GM18517 (cell line): Measurements from ENCODE around the gene IDE.
A peak's percentile ranks its signal among the peaks of the same experiment; 100 is the strongest.
"Not testable (repeated sequence)": the region's sequence is repeated elsewhere in the genome, so short reads cannot be mapped to it uniquely, and the experiment has no call there.

Experiments
- ATAC-seq: cut with Tn5 transposase; IDR thresholded peaks from one replicate; pipeline ENCODE4 v1.9.1; 2021; ENCODE audit warnings: mild to moderate bottlenecking, moderate library complexity; ENCODE audit not compliant: unreplicated experiment

IDE gene

DNA sequence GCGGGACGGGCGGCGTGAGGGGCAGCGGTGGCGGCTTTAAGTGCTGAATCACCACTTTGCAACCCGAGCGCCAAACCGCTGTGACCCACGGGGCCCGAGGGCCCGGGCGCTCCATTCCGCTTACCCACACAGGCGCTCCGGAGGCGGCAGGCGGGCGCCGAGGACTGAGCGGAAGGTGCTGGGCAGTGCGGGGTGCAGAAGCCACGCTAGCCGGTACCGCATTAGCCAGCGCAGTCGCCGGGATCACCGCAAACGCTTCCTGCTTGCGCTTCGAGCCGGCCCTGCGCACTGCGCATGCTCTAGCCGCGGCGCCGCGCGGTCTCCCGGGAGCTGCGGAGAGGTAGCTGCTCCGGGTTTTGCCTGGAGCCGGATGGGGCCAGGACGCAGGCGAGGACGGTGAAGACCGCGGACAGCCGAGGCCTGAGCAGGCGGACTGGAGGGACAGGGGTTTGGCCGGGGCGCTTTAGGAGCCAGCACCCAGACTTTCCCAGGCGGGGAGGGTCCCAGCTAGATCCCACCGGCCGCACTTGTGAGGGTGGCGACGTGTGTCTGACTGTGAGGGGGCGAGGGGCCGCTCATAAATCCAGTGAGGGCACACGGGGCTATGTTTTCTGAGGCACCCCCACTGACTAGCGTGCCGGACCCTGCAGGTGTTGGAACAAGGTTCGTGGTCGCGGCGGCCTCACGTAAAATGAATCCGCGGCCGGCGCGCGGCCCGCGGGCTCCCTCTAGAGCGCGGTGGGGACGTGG, at the start of gene IDE:
TSS of gene IDE (minus strand) at position 296 of the 750 bp plus-strand sequence. CDS start at position 222, 74 bp downstream.
- ATAC-seq, result peak; percentile 70

DNA sequence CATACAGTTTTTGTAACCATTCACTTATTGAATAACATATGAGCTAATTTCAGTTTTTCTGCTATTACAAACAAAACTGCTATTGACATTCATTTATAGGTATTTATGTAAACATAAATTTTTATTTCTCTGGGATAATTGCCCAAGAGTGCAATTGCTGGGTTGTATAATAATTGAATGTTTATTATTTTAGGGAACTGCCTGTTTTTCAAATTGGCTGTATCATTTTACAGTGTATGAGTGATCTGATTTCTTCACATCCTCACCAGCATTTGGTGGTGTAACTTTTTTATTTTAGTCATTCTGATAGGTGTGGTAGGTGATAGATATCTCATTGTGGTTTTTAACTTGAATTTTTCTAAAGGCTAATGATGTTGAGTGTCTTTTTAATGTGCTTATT, 45.5 kb upstream of the IDE start:
- no peak for ATAC-seq

DNA sequence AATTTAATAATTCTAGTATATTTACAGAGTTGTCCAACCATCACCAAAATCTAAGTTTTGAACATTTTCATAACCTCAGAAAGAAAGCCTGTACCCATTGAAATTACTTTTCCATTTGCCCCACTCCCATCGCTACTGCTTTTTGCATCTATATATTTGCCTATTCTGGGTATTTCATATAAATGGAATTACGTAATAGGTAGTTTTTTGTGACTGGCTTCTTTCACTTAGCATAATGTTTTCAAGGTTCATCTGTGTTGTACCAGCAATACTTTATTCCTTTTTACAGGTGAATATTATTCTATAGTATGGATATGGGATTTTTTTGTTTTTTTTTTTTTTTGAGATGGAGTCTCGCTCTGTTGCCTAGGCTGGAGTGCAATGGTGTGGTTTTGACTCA, 41.6 kb upstream of the IDE start:
- no peak for ATAC-seq

DNA sequence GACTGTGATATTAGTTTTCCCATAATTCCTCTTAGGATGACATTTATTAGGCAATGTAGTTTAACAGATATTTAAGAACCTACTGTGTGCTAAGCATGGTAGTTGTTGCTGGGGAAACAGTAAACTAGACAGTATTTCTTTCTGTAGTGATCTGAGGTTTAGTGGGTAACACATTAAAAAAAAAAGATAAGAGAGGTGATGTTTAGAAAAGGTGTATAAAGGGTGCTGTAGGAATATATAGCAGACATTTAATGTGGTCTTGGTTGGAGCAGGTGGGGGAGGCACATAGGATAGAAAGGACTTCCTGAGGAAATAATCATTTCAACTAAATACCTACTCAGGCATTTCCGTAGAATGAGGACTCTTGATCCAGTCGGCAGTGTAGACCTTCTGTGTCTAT, 30.9 kb upstream of the IDE start:
- no peak for ATAC-seq

DNA sequence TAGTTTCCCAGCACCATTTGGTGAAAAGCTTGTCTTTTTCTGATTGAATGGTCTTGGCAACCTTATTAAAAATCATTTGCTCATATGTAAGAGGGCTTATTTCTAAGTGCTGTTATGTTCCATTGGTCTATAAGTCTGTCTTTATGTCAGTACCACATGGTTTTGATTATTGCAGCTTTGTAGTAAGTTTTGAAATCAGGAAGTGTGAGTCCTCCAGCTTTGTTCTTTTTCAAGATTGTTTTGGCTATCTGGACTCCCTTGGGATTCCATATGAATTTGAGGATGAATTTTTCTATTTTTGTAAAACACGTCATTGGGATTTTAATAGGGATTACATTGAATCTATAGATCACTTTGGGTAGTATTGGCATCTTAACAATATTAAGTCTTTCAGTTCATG, 24.4 kb upstream of the IDE start:
- ATAC-seq, result no peak

DNA sequence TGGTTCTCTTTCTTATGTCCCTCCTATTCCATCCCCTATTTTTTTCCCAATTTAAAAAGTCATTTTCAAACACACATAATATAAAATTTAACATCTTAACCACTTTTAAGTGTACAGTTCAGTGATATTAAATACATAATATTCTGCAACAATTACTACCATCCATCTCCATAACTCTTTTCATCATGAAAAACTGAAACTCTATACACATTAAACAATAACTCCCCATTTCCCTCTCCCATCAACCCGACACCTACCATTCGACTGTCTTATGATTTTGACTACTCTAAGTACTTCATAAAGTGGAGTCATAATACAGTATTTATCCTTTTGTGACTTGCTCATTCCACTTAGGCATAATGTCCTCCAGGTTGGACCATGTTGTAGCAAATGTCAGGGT, 21.6 kb upstream of the IDE start:
- no peak for ATAC-seq

DNA sequence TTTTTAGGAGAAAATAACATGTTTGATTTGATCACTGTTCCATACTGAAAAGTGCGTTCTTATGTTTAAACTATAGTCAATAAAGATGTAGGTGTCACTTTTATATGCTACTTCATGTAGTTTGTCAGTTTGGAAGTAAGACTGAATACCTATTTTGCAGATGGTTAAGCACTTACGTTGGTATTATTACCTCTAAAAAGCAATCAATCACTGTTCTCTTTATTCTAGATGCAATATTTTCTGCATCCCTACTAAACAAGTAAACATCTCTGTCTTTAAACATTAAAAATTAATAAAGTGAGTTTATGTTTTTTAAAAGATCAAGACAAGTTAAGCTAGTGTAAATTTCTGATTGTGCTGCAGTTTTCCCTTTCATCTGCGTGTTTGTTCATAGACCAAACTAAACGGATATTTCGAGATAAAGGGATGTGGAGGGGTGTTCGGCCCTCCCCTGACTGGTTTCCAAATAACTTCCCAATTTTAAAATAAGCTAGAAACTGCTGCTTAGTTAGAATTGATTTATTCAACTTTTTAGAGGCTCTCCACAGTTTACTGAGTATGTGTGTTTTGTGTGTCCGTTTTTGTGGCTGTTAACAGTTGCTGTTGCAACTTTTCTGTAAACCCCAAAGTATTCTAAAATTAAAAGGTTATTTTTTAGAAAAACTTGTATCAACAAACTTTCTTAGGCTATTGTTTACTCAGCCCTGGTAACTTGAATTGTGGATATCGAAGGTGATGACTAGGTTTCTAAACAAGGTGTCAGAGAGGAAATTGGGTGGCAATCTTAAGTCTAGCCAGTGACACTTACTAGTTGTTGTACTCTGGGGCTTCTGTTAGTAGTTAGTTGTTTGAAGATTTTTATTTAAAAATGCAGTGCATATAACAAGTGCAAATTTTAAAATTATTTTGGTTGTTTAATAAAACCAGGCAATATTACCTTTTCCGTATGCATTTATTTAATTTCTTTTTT, 20.0 kb upstream of the IDE start:
- no peak for ATAC-seq

DNA sequence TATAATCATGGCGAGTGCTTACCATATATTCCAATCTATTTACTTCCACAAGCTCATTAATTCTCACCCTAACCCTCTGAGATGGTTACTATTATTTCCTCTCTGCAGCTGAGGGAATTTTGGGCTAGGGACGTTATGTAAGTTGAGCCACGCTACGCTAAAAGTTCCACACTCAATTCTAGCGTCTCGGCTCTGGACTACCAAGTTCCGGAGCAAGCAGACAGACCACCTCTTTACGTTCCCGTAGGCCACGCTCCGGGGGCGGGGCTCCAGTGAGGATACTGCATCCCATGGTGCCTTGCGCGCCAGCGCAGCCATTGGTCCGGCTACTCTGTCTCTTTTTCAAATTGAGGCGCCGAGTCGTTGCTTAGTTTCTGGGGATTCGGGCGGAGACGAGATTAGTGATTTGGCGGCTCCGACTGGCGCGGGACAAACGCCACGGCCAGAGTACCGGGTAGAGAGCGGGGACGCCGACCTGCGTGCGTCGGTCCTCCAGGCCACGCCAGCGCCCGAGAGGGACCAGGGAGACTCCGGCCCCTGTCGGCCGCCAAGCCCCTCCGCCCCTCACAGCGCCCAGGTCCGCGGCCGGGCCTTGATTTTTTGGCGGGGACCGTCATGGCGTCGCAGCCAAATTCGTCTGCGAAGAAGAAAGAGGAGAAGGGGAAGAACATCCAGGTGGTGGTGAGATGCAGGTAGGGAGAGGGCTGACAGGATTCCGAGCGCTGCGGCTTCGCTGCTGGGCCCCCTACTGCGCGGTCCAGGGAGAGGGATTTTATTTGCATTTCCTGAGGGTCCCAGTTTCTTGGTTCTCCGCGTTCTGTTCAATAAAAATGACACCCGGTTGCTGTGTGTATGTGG, 19.1 kb upstream of the IDE start, which contains the start of gene KIF11:
TSS of gene KIF11 (plus strand) at position 370 of the 858 bp plus-strand sequence. CDS start at position 616, 246 bp downstream.
- peak; percentile 79 for ATAC-seq

DNA sequence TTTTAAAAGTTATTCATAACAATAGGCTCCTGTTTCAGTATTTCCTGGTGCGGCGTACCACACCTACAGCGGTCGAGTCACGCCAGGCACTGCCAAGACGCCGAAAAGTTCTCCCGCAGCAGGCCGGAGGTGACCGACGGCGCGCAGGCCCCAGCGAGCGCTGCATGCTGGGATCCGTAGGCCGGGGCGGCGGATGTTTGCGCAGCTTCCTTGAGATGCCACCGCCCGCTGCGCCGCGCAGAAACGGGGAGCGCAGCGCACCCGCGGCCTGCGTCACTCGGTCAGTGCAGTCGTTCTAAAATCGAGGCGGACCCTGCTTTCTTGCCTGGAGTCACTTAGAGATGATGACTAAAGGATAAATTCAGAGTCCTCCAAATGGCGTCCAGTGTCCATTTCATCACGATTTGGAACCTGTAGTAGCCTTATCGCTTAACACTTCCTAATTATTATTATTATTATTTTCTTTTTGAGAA, 17.7 kb upstream of the IDE start:
- peak; percentile 57 for ATAC-seq

DNA sequence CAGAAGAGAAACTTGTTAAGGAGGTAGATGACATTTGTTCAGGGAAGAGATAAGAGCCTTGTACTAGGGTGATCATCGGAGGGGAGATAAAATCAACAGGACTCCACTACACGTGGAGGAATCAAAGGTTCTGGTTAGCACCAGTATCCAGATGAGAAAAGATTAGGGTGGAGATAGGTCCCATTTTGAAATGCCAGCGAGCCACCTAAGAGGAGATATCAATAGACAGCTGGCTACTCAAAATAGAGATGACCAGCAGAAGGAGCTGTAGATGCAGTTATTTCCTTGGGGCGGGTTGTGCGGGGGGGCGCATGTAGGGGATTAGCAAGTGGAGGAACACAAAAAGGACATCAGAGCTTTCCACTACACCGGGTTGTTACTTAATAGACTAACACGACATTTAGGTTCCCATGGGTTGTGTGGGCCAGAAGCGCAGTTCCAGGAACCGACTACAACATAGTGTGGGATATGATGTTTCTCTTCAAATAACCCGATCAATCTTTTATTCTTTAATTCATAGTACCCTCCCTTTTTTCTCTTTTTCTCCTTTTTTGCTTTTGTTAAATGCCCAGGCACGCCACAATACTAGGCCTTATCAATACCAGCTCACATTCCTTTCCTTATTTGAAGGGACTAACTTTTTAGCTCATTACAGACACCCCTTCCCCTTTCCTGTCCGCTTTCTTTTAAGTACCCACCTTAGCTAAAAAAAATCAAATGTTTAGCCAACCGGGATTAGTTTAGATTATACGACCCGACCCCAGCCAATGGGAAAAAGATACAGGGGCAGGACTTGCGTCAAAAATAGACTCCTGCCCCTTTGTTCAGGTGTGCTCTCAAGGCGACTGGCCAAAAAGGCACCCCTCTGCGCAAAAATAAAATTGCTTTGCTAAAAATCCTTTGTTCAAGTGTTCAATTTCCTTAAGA, 17.0 kb upstream of the IDE start:
- ATAC-seq, result peak; percentile 11

DNA sequence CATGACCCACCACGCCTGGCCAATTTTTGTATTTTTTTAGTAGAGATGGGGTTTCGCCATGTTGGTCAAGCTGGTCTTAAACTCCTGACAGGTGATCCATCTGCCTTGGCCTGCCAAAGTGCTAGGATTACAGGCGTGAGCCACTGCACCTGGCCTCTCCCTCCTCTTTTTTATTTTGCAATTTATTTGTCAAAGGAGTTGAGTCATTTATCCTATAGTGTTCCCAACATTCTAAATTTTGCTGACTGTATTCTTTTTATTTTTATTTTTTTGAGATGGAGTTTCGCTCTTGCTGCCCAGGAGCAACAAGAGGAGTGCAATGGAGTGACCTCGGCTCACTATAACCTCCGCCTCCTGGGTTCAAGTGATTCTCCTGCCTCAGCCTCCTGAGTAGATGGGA, 8.5 kb upstream of the IDE start:
- not testable (repeated sequence) for ATAC-seq

DNA sequence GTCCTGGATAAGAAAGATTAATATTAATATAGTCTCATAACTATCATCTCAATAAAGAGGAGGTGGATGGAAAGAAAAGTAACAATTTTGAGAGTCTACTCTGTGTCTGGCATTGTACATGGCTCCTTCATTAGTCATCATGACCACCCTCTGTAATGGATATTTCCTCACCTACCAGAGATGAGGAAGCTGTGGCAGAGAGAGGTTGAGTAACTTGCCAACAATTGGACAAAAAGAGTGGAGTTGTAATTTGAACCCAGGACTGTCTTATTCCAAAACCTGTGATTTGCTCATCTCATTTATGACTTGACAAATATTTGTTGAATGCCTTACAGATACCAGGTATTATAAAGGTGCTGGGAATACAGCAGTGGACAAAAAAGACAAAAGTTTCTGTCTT, 2.1 kb upstream of the IDE start:
- no peak for ATAC-seq

DNA sequence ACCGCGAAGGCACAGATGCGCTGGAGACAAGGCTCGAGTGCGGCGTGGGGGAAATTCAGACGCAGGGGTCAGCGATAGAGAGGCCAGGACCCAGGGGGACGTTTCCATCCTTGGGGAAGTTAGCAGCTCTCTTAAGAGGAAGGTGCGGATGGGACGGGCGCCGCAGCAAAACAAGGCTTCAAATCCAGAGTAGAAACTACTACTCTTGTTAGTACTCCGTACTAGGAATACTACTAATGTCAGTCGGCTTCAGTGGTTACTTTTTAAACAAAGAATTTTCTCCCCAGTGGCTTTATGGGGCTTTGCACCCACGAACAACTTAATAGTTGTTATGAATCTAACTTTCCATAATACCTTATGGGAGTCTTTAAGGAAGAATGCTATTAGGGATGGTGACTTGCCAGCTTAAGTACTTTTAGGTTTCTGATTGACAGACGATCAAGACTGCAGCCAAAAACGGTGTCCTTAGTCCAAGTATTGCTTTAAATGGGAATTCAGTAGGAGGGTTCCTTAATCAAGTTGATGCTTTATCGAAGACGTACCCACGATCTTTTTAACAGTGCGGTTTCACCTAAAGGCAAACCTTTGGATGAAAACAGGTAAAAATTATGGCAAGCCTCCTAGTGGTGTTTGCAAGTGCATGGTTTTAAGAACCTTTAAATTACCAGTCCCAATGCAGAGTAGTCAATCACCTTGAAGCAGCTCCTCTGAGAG, 812 bp upstream of the IDE start:
- ATAC-seq, result peak; percentile 22

DNA sequence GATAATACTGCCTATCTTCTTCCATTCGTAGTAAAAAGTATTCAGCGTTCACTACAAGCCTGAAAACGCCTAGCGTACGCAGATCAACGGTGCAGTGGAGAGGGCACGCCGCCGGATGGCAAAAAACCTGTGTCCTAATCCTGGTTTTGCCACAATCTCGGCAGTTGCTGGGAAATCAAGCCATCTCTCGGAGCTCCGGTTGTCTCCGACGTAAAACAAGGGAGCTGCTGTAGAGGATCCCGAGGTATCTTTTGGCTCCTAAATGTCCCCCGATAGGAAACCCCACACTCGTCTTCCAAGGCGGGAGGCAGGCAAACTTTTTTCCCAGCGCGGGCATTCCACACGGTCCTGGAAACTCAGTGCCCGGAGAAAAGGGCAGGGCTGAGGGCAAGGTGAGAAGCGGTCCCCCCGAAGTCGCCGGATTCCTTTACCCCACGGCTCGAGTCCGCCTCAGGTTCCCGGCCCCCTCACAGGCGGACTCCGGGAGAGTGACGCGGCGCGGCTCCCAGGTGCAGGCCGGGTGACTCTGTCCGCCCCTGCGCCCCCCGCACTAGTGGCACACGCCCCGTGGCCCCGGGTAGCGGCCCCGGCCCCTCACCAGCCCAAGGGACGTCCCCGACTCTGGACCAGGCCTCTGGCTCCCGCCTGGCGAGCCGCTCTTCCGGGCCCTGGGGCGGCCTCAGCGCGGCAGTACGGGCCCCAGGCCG, 649 bp downstream of the IDE start:
- ATAC-seq, result no peak

DNA sequence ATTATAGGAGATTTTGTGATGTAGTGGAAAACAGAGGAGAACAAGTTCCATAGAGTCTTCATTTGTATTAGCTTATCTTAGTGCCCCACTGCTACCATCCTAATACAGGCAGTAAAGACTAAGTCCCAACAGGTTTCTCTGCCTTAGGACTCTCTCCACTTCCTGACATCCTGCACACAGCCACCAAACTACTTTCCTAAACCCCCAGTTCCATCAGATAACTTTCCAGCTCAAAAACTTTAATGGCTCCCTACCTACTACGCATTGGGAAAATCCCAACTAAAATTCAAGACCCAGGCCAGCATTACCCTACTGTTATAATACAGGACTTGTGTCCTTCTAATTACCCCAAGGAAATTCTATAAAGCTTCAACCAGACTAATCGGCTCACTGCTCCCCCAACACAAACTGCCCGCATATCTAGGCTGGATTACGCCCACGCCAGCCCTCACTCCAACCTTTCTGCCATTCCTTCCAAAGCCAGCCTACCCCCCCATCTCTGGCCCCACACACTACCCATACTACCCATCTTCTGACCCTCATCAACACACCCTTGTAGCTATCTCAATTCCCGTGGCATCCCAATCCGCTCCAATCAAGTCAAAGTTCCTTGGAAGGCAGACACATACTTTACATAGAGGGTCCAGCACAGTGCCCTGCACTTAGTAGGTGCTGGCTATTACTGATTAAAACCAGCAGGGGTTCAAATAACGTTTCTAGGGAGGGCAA, 1.4 kb downstream of the IDE start:
- no peak for ATAC-seq

DNA sequence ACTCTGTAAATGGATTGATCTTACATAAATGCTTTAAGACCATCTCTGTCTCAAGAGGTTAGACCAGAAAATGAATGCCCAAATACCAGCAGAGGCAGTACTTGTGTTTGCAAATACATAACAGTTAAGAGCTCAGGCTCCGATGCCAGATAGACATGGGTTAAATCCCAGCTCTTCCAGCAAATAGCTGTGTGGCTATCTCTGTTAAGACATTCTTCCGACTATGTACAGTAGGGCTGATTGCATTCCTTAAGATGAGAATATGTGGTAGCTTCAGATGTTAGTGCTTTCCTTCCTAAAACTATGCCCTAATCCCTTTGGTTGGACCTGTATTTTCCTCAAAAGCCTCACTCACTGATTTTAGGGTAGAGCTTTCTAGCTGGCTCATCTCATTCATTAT, 2.2 kb downstream of the IDE start:
- no peak for ATAC-seq

DNA sequence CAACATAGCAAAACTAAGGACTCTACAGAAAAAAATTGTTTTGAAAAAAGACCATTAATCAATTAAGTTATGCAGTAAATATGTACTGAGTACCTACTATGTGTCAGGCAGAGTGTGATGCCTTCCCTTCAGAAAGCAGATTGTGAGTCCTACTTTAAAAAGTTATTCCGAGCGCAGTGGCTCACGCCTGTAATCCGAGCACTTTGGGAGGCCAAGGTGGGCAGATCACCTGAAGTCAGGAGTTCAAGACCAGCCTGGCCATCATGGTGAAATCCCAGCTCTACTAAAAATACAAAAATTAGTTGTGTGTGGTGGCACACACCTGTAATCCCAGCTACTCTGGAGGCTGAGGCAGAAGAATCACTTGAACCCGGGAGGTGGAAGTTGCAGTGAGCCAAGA, 4.2 kb downstream of the IDE start:
- not testable (repeated sequence) for ATAC-seq

DNA sequence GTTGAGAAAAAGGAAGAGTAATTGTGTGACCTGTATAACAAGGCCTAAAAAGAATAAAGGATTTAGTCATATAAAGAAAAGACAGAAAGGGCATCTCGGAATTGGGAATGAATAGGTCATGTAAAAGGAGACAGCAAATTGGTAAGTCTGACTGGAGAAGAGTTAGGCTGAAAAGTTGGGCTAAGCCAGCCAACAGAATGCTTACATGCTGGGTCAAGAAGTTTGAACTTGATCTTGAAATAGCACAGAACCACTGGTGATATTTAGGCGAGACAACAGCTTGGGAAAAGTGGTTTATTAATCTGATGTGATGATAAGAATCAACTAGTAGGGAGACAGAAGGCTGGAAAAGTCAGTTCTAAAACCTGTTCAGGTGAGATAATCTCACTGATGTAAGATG, 4.8 kb downstream of the IDE start:
- ATAC-seq, result no peak
